ENCODE results near the gene TEX38.

GRCh38 chr1:46649764-46650163 lies 21.9 kb upstream of the TEX38 start:
- no peak for TF ChIP-seq CTCF (IDR thresholded peaks at IDR 0.05)
- no peak for TF ChIP-seq POLR2AphosphoS5 (IDR thresholded peaks at IDR 0.05; ENCODE audit: insufficient read depth in 1 of 2, low read depth in 1 of 2)
- TF ChIP-seq POLR2A (IDR thresholded peaks at IDR 0.05), result no peak

Measured in vagina (tissue), 2 donors.